ELF-1 (cell line): ENCODE data around the gene TFCP2.

Experiments
- DNase-seq: peaks from one replicate; pipeline ENCODE4 v3.0.0-alpha.2; 2016; ENCODE audit warnings: low read depth, low spot score

Gene TFCP2

DNA sequence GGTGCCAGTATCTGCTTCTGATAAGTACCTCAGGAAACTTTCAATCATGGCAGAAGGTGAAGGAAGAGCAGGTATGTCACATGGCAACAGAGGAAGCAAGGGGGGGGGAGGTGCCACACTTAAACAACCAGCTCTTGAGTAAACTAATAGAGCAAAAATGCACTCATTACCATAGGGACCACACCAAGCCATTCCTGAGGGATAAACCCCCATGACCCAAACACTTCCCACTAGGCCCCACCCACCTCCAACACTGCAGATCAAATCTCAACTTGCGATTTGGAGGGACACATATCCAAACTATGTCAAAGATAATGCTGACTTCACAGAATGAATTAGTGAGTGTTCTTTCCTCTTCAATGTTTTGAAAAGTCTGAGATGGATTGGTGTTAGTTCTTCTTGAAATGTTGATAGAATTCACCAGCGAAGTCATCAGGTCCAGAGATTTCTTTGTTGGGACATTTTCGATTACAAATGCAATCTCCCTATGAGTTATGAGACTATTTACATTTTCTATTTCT, 16.6 kb downstream of the TFCP2 start:
- DNase-seq = no peak

DNA sequence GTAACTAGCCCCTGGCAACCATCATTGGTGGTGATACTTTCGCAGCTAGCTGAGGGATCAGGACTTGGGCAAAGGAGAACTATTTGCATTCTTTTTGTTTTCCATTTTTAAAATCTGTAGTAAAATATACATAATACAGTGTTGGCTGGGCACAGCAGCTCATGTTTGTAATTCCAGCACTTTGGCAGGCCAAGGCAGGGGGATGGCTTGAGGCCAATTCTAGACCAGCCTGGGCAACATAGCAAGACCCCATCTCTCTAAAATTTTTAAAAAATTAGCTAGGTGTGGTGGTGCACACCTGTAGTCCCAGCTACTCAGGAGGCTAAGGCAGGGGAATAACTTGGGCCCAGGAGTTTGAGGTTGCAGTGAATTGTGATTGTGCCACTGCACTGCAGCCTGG, 20.0 kb downstream of the TFCP2 start:
- DNase-seq = no peak

DNA sequence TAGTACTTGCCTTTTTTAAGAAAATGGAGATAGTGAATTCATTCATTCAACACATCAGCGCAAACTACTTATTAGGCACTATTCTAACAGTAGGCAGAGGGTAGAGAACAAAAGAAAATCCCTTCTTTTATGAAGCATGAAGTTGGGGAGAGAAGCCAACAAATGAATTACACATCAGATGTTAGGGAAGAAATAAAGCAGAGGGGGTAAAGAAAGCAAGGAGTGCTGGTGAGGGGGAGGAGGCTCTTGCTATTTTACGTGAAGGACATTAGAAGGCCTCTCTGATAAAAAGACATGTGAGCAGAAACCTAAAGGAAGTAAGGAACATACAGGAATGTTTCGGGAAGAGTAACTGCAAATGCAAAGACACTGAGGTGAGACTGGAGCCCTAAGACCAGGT, 22.2 kb downstream of the TFCP2 start:
- no peak for DNase-seq

DNA sequence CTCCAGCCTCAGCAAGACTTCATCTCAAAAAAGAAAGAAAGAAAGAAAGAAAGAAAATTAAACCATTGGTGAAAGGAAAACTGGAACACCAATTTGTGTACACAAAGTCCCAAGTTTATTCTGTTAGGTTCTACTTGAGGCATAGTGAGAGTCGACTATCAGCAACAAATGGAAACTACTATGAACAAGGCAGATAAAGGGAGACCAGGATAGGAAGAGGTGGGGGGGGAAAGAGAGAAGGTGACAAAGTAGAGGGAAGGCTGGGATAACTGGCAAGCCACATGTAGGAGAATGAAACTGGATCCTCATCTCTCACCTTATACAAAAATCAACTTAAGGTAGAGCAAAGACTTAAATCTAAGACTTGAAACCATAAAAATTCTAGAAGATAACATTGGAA, 25.6 kb downstream of the TFCP2 start:
- DNase-seq = no peak

GRCh38 chr12:51139292-51139844, 33.6 kb downstream of the TFCP2 start:
- DNase-seq = no peak

GRCh38 chr12:51132693-51133092, 40.2 kb downstream of the TFCP2 start:
- DNase-seq = peak; percentile 30

DNA sequence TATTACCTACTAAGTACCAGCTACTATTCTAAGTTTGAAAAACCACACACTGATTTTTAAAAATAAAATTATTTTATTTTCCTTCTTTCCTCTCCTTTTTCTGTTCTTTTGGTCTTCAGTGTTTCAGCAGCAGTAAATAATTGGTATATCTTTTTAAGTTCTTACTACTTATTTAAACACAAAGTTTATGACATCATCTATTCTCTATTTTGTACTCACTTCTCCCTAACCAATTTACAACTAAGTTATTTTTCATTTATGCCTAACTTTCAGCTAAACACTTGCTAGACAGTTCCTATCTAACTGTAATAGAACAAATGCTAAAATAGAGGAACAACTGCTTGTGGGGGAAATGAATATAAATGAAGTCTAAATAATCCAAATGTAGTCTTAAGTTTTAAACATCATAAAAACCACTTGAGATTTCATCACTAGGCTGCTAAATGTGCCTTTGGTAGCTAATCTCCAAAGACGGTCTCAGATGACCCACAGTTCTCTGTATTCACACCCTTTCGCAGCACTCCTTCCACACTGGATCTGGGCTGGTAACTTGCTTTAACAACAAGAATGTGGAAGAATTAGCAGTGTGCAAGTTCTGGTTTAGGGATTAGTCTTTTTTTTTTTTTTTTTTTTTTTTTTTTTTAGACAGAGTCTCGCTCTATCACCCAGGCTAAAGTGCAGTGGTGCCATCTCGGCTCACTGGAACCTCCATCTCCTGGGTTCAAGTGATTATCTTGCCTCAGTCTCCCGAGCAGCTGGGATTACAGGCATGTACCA, 41.0 kb downstream of the TFCP2 start:
- DNase-seq = no peak

DNA sequence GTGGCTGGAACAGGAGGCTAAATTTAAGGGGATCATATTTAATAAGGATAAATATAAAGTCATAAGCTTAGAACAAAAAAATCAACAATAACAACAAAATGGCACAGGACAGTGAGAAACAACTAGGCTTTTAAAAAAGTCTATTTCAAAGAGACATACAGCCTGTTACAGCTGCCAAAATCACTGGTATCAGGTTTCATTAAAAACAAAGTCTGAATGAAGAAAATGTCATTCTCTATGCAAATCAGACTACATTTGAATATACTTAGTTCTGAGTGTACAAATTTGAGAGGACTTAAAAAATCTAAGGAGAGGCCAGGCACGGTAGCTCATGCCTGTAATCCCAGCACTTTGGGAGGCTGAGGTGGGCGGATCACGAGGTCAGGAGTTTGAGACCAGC, 44.0 kb downstream of the TFCP2 start:
- no peak for DNase-seq

DNA sequence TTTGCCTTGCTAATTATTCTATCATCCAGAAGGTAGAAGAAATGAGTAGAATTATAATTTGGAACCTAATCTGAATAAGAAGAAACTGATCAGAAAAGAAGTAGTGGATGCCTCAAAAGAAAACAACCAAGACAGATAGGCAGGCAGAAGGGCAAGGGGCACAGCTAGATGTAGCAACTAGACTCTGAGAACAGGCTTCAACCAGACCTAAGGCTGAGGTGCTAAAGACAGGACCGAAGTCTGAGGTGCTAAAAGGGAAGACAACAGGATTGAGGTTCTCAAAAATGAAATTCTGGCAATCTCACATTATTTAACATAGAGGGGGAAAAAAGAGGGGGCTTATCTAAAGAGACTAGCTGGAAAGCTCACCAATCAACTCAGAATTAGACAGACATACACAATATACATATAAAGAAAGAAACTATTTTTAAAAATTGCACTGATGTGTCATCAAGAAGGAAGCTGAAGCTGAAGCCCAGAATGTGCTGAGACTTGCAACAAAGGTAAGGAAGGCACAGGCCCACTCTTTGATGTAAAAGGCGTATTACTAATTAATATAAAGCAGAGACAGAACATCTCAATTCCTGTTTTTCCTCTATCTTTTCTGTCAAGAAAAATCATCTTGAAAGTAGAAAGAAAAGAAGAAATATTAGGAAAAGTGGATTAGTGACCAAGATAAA, 45.7 kb downstream of the TFCP2 start:
- DNase-seq = no peak

DNA sequence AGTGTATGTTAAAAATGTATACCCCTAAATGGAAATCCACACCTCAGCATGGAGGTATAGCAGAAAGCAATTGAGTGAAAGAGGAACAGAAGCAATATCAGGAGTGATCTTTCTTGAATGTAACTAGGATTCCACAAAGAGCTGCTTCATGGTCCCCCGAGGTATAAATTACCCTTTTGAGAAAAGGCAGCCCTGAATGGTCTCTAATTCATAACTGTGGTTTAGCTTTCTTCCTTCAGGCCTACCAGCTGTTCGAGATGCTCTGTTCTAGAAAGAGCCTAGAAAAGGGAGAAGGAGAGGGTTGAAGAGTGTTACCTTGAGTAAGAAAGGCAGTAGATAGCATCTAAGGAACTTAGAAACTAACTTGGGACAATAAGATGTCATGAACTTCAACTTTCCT, 46.6 kb downstream of the TFCP2 start:
- DNase-seq = no peak

DNA sequence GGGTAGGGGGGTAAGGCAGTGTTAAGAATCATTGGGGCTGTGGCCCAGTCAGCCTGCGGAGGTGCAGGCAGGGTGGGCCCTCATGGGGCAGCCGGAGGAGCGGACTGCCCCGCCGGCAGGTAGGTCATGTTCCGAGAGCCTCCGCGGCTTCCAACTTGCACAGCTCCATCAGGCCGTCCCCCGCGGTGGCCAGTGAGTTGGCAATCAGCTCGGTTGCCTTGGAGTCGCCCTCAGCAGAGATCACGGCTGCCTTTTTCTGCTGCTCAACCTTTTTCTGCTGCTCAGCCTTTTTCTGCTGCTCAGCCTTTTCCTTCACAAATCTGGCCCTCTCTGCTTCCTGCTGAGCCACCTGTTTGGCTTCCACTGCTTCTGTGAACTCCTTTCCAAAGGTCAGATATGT, 48.4 kb downstream of the TFCP2 start:
- DNase-seq = peak; percentile 4

DNA sequence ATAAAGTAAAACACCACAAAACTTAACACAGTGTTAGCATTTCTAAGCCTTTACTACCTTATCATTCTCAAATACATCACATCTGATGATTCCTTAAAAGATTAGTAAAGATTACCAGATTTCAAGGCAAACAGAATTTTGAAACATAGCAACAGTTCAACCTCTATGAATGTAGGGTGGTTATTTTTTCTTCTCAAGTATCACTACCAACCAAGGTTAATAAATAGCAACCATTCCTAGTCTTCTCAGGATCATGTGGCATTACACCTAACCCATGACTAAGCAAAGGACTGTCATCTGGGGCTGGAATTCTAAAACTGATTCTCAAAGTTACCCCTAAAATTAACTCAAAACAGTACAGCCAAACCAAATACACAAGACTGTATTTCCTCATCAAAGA, 50.1 kb downstream of the TFCP2 start:
- no peak for DNase-seq

DNA sequence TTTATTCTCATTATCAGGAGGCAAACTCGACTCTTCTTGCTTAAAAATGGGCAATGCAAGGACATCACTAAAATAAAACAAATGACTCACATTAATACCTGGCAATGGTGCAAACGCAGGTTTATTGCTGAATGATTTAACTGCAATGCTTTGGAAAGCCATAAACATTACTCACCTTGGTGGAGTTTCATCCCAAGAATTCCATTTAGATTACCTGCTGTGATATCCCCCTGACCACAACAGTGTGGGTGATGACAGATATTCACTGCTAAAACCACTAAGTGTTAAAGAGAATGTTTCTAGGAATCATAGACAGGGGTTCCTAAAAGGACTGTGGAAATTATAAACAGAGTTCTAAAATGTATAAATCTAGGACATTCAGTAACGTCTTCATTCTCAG, 54.2 kb downstream of the TFCP2 start:
- DNase-seq = no peak

- DNase-seq = no peak
Observed at GRCh38 chr12:51115533-51115932, 57.4 kb downstream of the TFCP2 start.

GRCh38 chr12:51108136-51108535, 64.8 kb downstream of the TFCP2 start:
- no peak for DNase-seq

DNA sequence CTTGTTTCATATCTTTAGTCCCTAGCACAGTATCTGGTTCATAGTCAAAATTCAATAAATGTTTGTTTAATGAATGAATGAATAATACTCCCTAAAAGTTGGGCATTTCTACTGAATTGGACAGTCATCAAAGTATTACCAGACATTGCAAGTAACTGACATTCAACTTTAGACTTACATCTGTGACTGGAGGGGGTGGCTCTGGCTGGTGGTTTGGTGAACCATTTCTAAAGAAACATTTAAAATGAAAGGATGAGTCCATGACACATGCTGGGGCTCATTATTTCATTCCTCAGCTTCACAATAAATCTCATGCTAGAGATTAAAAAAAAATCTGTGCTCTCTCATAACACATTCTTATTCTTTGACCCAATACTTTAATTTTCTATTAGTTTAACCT, 69.0 kb downstream of the TFCP2 start:
- DNase-seq = no peak

DNA sequence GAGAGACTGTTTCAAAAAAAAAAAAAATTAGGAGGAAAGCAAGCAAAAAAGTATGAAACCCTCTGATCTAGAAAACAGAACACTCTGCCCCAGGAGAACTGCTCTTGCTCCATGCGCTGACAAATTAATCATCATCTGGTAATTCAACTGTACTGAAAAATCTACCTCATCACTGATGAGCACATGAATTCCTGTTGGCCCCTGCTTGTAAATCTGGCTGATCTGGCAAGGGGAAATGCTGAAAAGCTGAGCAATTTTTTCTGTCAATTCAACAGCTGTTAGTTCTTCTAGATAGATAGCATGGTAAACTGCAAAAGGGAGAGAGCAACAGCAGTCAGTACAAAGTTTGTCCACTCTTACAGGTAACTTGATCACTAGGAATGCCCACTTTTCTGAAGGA, 74.3 kb downstream of the TFCP2 start:
- DNase-seq = no peak

- no peak for DNase-seq
Observed at GRCh38 chr12:51090705-51091229, 82.2 kb downstream of the TFCP2 start.

DNA sequence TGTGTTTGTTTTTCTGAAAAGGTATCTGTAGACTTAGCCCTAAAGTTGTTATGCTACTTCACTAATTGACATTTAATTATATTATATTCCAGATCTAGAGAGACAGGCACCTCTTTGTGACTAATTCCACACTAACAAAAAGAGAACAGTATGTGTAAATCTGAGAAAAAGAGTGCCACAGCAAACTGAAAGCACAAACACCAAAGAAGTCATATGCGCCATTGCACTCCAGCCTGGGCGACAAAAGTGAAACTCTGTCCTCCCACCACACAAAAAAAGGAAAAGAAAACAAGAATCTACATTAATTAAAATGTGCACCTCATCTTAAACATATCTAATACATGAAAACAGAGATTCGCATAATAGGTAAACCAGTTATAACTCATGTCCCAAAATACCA, 85.1 kb downstream of the TFCP2 start:
- no peak for DNase-seq

DNA sequence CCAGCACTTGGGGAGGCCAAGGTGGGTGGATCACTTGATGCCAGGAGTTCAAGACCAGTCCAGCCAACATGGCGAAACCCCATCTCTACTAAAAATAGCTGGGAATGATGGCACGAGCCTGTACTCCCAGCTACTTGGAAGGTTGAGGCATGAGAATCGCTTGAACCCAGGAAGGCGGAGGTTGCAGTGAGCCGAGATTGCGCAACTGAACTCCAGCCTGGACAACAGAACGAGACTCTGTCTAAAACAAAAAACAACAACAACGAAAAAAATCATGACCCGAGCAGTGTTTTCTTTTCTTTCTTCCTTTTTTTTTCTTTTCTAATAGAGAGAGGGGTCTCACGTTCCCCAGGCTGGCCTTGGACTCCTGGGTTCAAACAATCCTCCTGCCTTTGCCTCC, 86.0 kb downstream of the TFCP2 start:
- no peak for DNase-seq

DNA sequence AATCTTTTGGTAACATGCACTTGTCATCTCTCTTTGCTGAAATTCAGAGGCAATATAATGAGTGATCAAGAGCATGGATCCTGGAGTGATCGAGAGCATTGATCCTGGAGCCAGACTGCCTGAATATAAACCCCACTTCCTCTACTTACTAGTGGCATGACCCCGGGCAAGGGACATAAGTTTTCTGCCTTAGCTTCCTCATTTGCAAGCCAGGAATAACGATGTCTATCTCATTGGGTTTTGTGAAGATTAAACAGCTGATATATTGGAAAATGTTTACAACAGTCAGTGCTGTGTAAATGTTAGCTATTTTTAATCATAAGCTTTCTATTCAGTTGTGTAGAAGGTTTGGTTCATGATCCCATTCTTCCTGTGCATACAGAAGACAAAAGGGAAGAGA, 87.2 kb downstream of the TFCP2 start:
- DNase-seq = no peak

DNA sequence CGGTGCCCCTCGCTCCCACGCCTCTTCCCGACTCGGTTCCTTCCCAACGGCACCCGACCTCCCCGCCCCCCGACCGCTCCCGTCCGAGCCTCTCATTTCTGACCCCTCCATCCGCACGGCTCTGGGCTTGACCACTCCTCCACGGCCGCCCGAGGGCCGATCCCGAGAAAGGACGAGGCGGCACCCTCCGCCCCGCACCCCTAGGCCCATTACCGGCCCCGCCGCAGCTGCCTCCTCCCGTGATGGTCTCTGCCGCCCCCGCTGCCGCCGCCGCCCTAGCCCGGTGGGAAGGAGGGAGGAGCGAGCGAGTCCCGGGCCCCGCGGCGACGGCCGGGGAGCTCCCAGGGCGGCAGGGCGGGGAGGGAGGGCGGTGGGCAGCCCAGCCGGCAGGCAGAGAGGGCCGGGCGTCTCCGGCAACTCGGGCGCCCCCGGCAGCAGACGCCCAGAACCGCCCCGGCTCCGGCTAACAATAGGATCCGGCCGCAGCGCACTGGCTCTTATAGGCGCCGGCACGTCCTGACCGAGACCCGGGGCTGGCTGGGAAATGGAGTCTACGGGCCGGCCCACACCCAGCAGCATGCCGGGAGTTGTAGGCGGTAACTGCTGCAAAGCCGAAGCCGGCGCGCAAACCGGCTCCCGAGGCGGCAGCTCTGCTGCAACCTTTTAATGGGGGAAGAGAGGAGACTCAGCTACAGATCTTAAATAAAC, 89.7 kb downstream of the TFCP2 start, which contains the start of gene CSRNP2:
Gene CSRNP2 (minus strand): TSS at position 471 of the 708 bp plus-strand sequence. CDS start 7,035 bp downstream, outside the sequence.
- peak; percentile 99 for DNase-seq
